Neural cell (in vitro differentiated cells): ENCODE results near the gene PSMB1. TPM values are rescaled to one million over a fixed set of nuclear protein-coding genes. Genes with fewer than 3 reads are reported as not detected.

Source experiments
- H2AFZ ChIP-seq: fragments of 200-600, 300-800 bp; sonication (generic), shearing (Covaris generic); 2 replicates; pipeline ENCODE4 v1.6.0; 2014; ENCODE audit warnings: low read depth, mild to moderate bottlenecking, antibody characterized with exemption, low read length, moderate library complexity
- H3F3A ChIP-seq: fragments of 200-600 bp; shearing (Covaris generic); 2 replicates; pipeline ENCODE4 v1.6.1; 2016; ENCODE audit warnings: mild to moderate bottlenecking, moderate library complexity, mixed read lengths, antibody characterized with exemption, low read length; ENCODE audit not compliant: insufficient read depth, poor library complexity, severe bottlenecking
- H3K27ac ChIP-seq: fragments of 200-600, 300-800 bp; sonication (generic), shearing (Covaris generic); 2 replicates; pipeline ENCODE4 v1.5.1; 2014; ENCODE audit warnings: mild to moderate bottlenecking, low read length, moderate library complexity
- H3K27me3 ChIP-seq: fragments of 300-800, 200-600 bp; sonication (generic), shearing (Covaris generic); 2 replicates; pipeline ENCODE4 v1.6.0; 2014; ENCODE audit warnings: mild to moderate bottlenecking, low read depth, low read length, moderate library complexity; ENCODE audit not compliant: insufficient read depth
- H3K36me3 ChIP-seq: fragments of 300-800, 200-600 bp; sonication (generic), shearing (Covaris generic); 2 replicates; pipeline ENCODE4 v1.5.1; 2014; ENCODE audit warnings: mild to moderate bottlenecking, antibody characterized with exemption, low read length, moderate library complexity; ENCODE audit not compliant: insufficient read depth
- H3K4me2 ChIP-seq: fragments of 300-800, 200-600 bp; sonication (generic), shearing (Covaris generic); 2 replicates; pipeline ENCODE4 v1.6.0; 2014; ENCODE audit warnings: mild to moderate bottlenecking, low read length
- H3K4me3 ChIP-seq: fragments of 300-800, 200-600 bp; sonication (generic), shearing (Covaris generic); 2 replicates; pipeline ENCODE4 v1.5.1; 2014; ENCODE audit warnings: mild to moderate bottlenecking, low read length, moderate library complexity
- H3K79me2 ChIP-seq: fragments of 200-600 bp; shearing (Covaris generic); replicated peaks from 2 replicates; pipeline ENCODE4 v1.6.0; 2014; ENCODE audit warnings: mild to moderate bottlenecking, low read length, moderate library complexity; ENCODE audit not compliant: insufficient read depth
- H3K9ac ChIP-seq: fragments of 300-800, 200-600 bp; sonication (generic), shearing (Covaris generic); 2 replicates; pipeline ENCODE4 v1.6.1; 2016; ENCODE audit warnings: mild to moderate bottlenecking, low read length, mixed read lengths
- H3K9me2 ChIP-seq: fragments of 200-600 bp; shearing (Covaris generic); 2 replicates; pipeline ENCODE4 v1.6.1; 2016; ENCODE audit warnings: mild to moderate bottlenecking, low read length, mixed read lengths; ENCODE audit not compliant: insufficient read depth
- H3K9me3 ChIP-seq: fragments of 200-600, 300-800 bp; sonication (generic), shearing (Covaris generic); 2 replicates; pipeline ENCODE4 v1.6.1; 2016; ENCODE audit warnings: mild to moderate bottlenecking, mixed run types, low read length, moderate library complexity, mixed read lengths
- H4K20me1 ChIP-seq: fragments of 200-600 bp; shearing (Covaris generic); 2 replicates; pipeline ENCODE4 v1.6.1; 2016; ENCODE audit warnings: mild to moderate bottlenecking, mixed run types; ENCODE audit not compliant: insufficient read depth
- CTCF ChIP-seq: fragments of 450-650 bp; IDR thresholded peaks from 2 replicates; pipeline ENCODE4 v1.5.1; 2014; ENCODE audit warnings: antibody characterized with exemption, mild to moderate bottlenecking, moderate library complexity; ENCODE audit not compliant: poor library complexity, severe bottlenecking
- EP300 ChIP-seq: fragments of 450-650 bp; conservative IDR thresholded peaks from 2 replicates; pipeline ENCODE4 v1.6.1; 2014; ENCODE audit warnings: antibody characterized with exemption, mild to moderate bottlenecking, moderate library complexity; ENCODE audit not compliant: poor library complexity, severe bottlenecking
- EZH2 ChIP-seq: fragments of 200-600, 300-800 bp; shearing (Covaris generic), sonication (generic); IDR thresholded peaks from 2 replicates; pipeline ENCODE4 v1.6.1; 2014; ENCODE audit warnings: antibody characterized with exemption, low read length, borderline replicate concordance, mild to moderate bottlenecking; ENCODE audit not compliant: insufficient read depth, poor library complexity, severe bottlenecking
- MXI1 ChIP-seq: fragments of 450-650 bp; conservative IDR thresholded peaks from 2 replicates; pipeline ENCODE4 v1.6.1; 2014; ENCODE audit warnings: antibody characterized with exemption, mild to moderate bottlenecking; ENCODE audit not compliant: poor library complexity, severe bottlenecking
- POLR2AphosphoS5 ChIP-seq: IDR thresholded peaks from 2 replicates; pipeline ENCODE4 v1.6.1; 2012
- RAD21 ChIP-seq: fragments of 450-650 bp; conservative IDR thresholded peaks from 2 replicates; pipeline ENCODE4 v1.6.1; 2014; ENCODE audit warnings: antibody characterized with exemption, mild to moderate bottlenecking, moderate library complexity
- REST ChIP-seq: IDR thresholded peaks from 2 replicates; pipeline ENCODE4 v1.6.1; 2012; ENCODE audit warnings: borderline replicate concordance
- SMC3 ChIP-seq: fragments of 450-650 bp; conservative IDR thresholded peaks from 2 replicates; pipeline ENCODE4 v1.6.1; 2014; ENCODE audit warnings: antibody characterized with exemption, mild to moderate bottlenecking, moderate library complexity; ENCODE audit not compliant: poor library complexity
- TAF1 ChIP-seq: IDR thresholded peaks from 2 replicates; pipeline ENCODE4 v1.6.1; 2012; ENCODE audit warnings: low read depth
- polyA plus RNA-seq: library from polyadenylated mRNA; depleted of rRNA; stranded (reverse); fragments of >200 nt; gene quantifications from 2 replicates; pipeline ENCODE4 v1.2.3, GENCODE V29; 2014

The PSMB1 gene
- polyA plus RNA-seq, 1 donor from 2014 or later = 365 TPM

- Histone ChIP-seq H3F3A (no peaks in the 10 kb centered on the region), H3K27ac (no peak overlapping the region), H3K9me3 (peaks cover 9% of the 10 kb centered on the region), H4K20me1 (no peaks in the 10 kb centered on the region), H3K4me2 (no peak overlapping the region), H3K27me3 (no peaks in the 10 kb centered on the region), H3K79me2 (no peaks in the 10 kb centered on the region), H3K4me3 (no peak overlapping the region), H3K9me2 (no peaks in the 10 kb centered on the region), H3K36me3 (no peaks in the 10 kb centered on the region), H2AFZ (no peak overlapping the region), H3K9ac (no peak overlapping the region)
- TF ChIP-seq TAF1 (no peak), RAD21 (no peak), EP300 (no peak), MXI1 (no peak), EZH2 (no peak), REST (no peak), CTCF (no peak)
These were observed 47.8 kb downstream of the PSMB1 start for GRCh38 chr6:170505306-170505705.

- Histone ChIP-seq H3K4me3 (no peak overlapping the region), H4K20me1 (no peaks in the 10 kb centered on the region), H3K9me3 (peaks cover 9% of the 10 kb centered on the region), H3K36me3 (no peaks in the 10 kb centered on the region), H3K4me2 (no peak overlapping the region), H3K27ac (no peak overlapping the region), H3K79me2 (no peaks in the 10 kb centered on the region), H3K9me2 (no peaks in the 10 kb centered on the region), H3K9ac (no peak overlapping the region), H3K27me3 (no peaks in the 10 kb centered on the region), H3F3A (no peaks in the 10 kb centered on the region), H2AFZ (no peak overlapping the region)
- TF ChIP-seq MXI1 = no peak
- TF ChIP-seq TAF1 = no peak
- no peak for TF ChIP-seq CTCF
- TF ChIP-seq REST = no peak
- TF ChIP-seq POLR2AphosphoS5 = no peak
- TF ChIP-seq SMC3 = no peak
- no peak for TF ChIP-seq RAD21
- no peak for TF ChIP-seq EZH2
- TF ChIP-seq EP300 = no peak
These were observed 48.6 kb downstream of the PSMB1 start for GRCh38 chr6:170504479-170504878.
